Thoracic aorta (tissue), 2 donors: ENCODE data around the gene MTPN. TPM values are rescaled to one million over a fixed set of nuclear protein-coding genes. Genes with fewer than 3 reads are reported as not detected.

Source experiments
- ATAC-seq: fragments of 150-250 bp; one replicate; pipeline ENCODE4 v1.8.0; 2017; ENCODE audit warnings: low read depth; ENCODE audit not compliant: insufficient number of reproducible peaks, low FRiP score
- DNase-seq: peaks from one replicate; pipeline ENCODE4 v3.0.0-alpha.2; 2020; ENCODE audit warnings: low spot score
- H3K27ac ChIP-seq, 2 donors: fragments of 200-600 bp; sonication (generic); 1 replicate in 1 of 2; 2 replicates in 1 of 2; pipeline ENCODE4 v1.5.1; 2016; ENCODE audit warnings: mild to moderate bottlenecking in 2 of 2, moderate library complexity in 2 of 2
- H3K27me3 ChIP-seq: fragments of 200-600 bp; sonication (generic); replicated peaks from 2 replicates; pipeline ENCODE4 v1.6.0; 2016; ENCODE audit warnings: mild to moderate bottlenecking; ENCODE audit not compliant: insufficient read depth
- H3K36me3 ChIP-seq: fragments of 200-600 bp; sonication (generic); one replicate; pipeline ENCODE4 v1.5.1; 2016
- H3K4me1 ChIP-seq, 2 donors: fragments of 200-600 bp; sonication (generic); 1 replicate in 1 of 2; 2 replicates in 1 of 2; pipeline versions ENCODE4 v1.5.1 to v1.6.0; 2016; ENCODE audit warnings: low read depth in 2 of 2, mild to moderate bottlenecking in 1 of 2; ENCODE audit not compliant: control insufficient read depth in 1 of 2
- H3K4me3 ChIP-seq: fragments of 200-600 bp; sonication (generic); 2 replicates; pipeline ENCODE4 v1.5.1; 2016; ENCODE audit warnings: mild to moderate bottlenecking
- H3K9me3 ChIP-seq: fragments of 200-600 bp; sonication (generic); 2 replicates; pipeline ENCODE4 v1.5.1; 2016
- total RNA-seq, 2 donors: library from RNA; depleted of rRNA; stranded (reverse); fragments of >200 nt; gene quantifications; one replicate each; pipeline versions ENCODE4 v1.1.0 to v1.2.3, GENCODE V29; 2016
- TF ChIP-seq, protein P1 (sequence below): fragments of 200-600 bp; sonication (generic); IDR thresholded peaks from one replicate; pipeline ENCODE4 v1.5.1; 2019; ENCODE audit warnings: antibody characterized with exemption

The MTPN gene
- total RNA-seq, 2 donors from 2014 or later: 87.2 to 95.0 TPM

DNA sequence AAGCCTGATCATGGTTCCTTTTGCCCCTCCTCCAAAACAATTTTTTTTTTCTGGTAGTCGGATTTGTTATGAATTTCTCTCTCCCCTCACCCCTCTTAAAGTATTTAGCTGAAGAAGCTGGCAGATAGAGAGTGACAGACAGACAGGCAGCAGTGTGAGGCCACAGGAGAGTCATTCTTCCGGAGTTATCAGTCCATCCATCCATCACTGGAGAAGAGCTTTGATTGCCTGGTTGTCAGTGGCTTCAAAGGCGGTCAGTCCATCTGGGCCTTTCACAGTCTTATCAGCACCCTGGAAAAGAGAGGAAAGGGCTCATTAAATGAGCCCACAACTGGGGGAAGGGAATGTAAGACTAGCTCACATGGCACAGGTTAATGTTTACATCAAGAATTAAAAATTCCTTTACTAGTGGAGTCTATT, 47.4 kb downstream of the MTPN start:
- no peak for ATAC-seq
- TF ChIP-seq, protein P1, sequence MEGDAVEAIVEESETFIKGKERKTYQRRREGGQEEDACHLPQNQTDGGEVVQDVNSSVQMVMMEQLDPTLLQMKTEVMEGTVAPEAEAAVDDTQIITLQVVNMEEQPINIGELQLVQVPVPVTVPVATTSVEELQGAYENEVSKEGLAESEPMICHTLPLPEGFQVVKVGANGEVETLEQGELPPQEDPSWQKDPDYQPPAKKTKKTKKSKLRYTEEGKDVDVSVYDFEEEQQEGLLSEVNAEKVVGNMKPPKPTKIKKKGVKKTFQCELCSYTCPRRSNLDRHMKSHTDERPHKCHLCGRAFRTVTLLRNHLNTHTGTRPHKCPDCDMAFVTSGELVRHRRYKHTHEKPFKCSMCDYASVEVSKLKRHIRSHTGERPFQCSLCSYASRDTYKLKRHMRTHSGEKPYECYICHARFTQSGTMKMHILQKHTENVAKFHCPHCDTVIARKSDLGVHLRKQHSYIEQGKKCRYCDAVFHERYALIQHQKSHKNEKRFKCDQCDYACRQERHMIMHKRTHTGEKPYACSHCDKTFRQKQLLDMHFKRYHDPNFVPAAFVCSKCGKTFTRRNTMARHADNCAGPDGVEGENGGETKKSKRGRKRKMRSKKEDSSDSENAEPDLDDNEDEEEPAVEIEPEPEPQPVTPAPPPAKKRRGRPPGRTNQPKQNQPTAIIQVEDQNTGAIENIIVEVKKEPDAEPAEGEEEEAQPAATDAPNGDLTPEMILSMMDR: no peak

DNA sequence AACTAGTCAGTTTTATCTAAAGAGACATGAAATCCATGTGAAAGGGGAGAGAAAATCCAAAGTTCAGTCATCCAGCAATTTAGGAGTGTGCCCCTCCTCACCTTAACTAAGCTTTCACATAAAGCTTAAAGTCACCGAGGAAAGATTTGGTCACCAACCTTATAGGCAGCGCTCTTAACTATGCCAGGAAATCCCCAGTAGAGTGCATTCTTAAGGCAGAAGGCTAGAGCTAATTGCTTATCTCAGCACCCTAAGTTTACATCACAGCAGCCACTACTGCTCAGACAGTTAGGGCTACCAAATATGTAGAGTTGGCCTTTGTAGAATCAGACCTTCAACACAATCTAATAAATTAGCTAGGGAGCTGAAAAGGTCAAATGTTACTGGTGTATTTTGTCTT, 47.9 kb downstream of the MTPN start:
- H3K27me3 ChIP-seq: no peaks in the 10 kb centered on the region
- TF ChIP-seq, protein P1: no peak
- no peak overlapping the region for H3K27ac ChIP-seq
- no peak overlapping the region for H3K4me3 ChIP-seq
- DNase-seq: no peak
- H3K36me3 ChIP-seq: peaks cover 6% of the 10 kb centered on the region
- no peaks in the 10 kb centered on the region for H3K9me3 ChIP-seq
- no peak for ATAC-seq
- peaks cover 4 to 21% of the 10 kb centered on the region in 2 donors for H3K4me1 ChIP-seq

More for the DNA sequence above, 47.4 kb downstream of the MTPN start:
- Histone ChIP-seq H3K36me3 (peaks cover 6% of the 10 kb centered on the region), H3K9me3 (no peaks in the 10 kb centered on the region), H3K27ac (no peak overlapping the region), H3K4me3 (no peak overlapping the region), H3K4me1 (peaks cover 6 to 26% of the 10 kb centered on the region in 2 donors), H3K27me3 (no peaks in the 10 kb centered on the region)
- no peak for DNase-seq

DNA sequence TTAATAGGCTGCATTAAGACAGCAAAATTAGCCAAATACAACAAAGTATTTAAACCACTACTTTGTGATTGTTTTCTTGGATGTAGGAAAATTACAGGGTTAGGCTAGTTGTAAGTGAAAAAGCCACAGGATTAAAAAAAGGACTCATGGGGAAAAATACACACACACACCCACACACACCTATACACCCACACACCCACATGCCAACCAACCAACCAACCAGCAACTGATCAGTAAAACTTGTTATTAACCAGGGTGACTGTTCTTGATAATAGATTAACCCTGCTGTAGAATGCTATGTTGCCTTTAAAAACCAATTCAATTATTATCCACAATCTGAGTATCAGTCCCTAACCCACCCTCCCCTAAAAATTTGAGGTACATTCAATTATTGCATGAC, 49.0 kb downstream of the MTPN start:
- H3K36me3 ChIP-seq: peaks cover 6% of the 10 kb centered on the region
- H3K9me3 ChIP-seq: no peaks in the 10 kb centered on the region
- no peaks in the 10 kb centered on the region for H3K27me3 ChIP-seq
- TF ChIP-seq, protein P1: no peak
- DNase-seq: no peak
- H3K4me1 ChIP-seq: peaks cover 4 to 12% of the 10 kb centered on the region in 2 donors
- no peak for ATAC-seq
- H3K4me3 ChIP-seq: no peak overlapping the region
- no peak overlapping the region for H3K27ac ChIP-seq

DNA sequence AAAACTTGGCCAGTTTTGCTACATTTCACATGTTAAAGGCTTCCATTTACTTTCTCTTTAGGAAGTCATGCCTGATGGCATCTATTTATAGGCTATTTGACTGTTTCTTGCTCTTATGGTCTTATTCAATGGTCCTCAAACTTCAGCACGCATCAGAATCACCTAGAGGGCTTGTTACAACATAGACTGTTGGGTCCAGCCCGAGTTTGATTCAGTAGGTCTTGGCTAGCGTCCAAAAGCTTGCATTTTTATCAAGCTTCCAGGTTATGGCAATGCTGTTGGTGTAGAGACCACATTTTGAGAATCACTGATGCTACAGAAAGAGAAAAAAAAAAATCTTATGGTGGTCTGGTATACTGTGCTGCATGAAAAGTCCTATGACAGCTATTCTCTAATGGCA, 51.9 kb downstream of the MTPN start:
- Histone ChIP-seq H3K4me3 (no peak overlapping the region), H3K9me3 (no peaks in the 10 kb centered on the region), H3K27me3 (no peaks in the 10 kb centered on the region), H3K36me3 (peaks cover 6% of the 10 kb centered on the region), H3K27ac (no peak overlapping the region), H3K4me1 (no peaks in the 10 kb centered on the region)
- no peak for ATAC-seq
- no peak for DNase-seq
- TF ChIP-seq, protein P1: no peak

DNA sequence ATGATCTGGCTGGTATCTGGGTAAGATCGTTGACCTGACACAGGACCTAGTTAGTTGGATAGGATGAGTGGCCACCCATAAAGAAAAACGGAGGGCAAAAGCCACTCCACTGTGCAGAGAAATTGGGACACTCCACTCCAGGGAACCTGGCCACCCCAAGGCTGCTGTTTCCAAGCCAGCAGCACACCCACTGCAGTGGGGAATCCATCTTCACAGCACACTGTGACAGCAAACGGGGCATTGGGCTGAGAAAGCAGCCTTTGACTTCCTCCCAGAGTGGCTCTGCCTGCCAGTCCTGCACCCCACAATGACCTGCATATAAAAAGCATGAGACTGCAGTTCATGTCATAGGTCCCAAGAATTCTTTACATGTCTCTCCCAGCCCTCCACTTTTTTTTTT, 52.9 kb downstream of the MTPN start:
- Histone ChIP-seq H3K9me3 (no peaks in the 10 kb centered on the region), H3K27me3 (no peaks in the 10 kb centered on the region), H3K27ac (no peak overlapping the region), H3K4me1 (no peaks in the 10 kb centered on the region), H3K36me3 (peaks cover 5% of the 10 kb centered on the region), H3K4me3 (no peak overlapping the region)
- TF ChIP-seq, protein P1: no peak
- DNase-seq (no peak), ATAC-seq (no peak)
